Adrenal gland (tissue), 5 donors: Measurements from ENCODE around the gene CRYBG1.

Experiments used
- POLR2A ChIP-seq, 2 donors: fragments of 450-650 bp; IDR thresholded peaks; one replicate each; pipeline ENCODE4 v1.6.1; 2017; ENCODE audit warnings: antibody characterized with exemption in 2 of 2, mild to moderate bottlenecking in 2 of 2, moderate library complexity in 1 of 2
- TF ChIP-seq, protein P1 (sequence below), 6 experiments: fragments of 450-650 bp in 4 of 6; fragments of 200-600 bp in 2 of 6; sonication (generic) in 1 of 6; IDR thresholded peaks; 1 replicate in 5 of 6; 2 replicates in 1 of 6; pipeline versions ENCODE4 v1.5.1 to v1.8.0; 2016 to 2021; ENCODE audit warnings: antibody characterized with exemption in 6 of 6, mild to moderate bottlenecking in 2 of 6, moderate library complexity in 1 of 6
- donor health status: DM: no; HTN: no; CAD: no.

- TF ChIP-seq, protein P1, sequence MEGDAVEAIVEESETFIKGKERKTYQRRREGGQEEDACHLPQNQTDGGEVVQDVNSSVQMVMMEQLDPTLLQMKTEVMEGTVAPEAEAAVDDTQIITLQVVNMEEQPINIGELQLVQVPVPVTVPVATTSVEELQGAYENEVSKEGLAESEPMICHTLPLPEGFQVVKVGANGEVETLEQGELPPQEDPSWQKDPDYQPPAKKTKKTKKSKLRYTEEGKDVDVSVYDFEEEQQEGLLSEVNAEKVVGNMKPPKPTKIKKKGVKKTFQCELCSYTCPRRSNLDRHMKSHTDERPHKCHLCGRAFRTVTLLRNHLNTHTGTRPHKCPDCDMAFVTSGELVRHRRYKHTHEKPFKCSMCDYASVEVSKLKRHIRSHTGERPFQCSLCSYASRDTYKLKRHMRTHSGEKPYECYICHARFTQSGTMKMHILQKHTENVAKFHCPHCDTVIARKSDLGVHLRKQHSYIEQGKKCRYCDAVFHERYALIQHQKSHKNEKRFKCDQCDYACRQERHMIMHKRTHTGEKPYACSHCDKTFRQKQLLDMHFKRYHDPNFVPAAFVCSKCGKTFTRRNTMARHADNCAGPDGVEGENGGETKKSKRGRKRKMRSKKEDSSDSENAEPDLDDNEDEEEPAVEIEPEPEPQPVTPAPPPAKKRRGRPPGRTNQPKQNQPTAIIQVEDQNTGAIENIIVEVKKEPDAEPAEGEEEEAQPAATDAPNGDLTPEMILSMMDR (IDR thresholded peaks at IDR 0.05), result no peak
- TF ChIP-seq POLR2A (IDR thresholded peaks at IDR 0.05), result no peak
Observed at GRCh38 chr6:106369739-106370138, 9.2 kb downstream of the CRYBG1 start.
